H1 (cell line): Measurements from ENCODE around the gene FSCN2. TPM values are rescaled to one million over a fixed set of nuclear protein-coding genes. Genes with fewer than 3 reads are reported as not detected.

ENCODE experiments used
- BACH1 ChIP-seq: IDR thresholded peaks from 2 replicates; pipeline ENCODE4 v1.6.1; 2012; ENCODE audit warnings: low read length, improper control_type of control experiment
- BCL11A ChIP-seq, 2 experiments: IDR thresholded peaks; one replicate each; pipeline ENCODE4 v1.6.1; 2011; ENCODE audit warnings: low read depth in 2 of 2, low read length in 2 of 2, mild to moderate bottlenecking in 2 of 2
- CBX8 ChIP-seq: fragments of 300-800, 300-1000 bp; sonication (generic); IDR thresholded peaks from 2 replicates; pipeline ENCODE4 v1.7.1; 2016; ENCODE audit warnings: low read depth, low read length, borderline replicate concordance
- CEBPB ChIP-seq: IDR thresholded peaks from 2 replicates; pipeline ENCODE4 v1.6.1; 2012; ENCODE audit warnings: low read depth, low read length
- EP300 ChIP-seq, 2 experiments: IDR thresholded peaks; 1 replicate in 1 of 2; 2 replicates in 1 of 2; pipeline ENCODE4 v1.6.1; 2011 to 2012; ENCODE audit warnings: low read depth in 2 of 2, low read length in 2 of 2, mild to moderate bottlenecking in 2 of 2, borderline replicate concordance in 1 of 2, inconsistent platforms in 1 of 2, moderate library complexity in 1 of 2
- JUN ChIP-seq: IDR thresholded peaks from 2 replicates; pipeline ENCODE4 v1.6.1; 2011; ENCODE audit warnings: low read depth, mild to moderate bottlenecking, improper control_type of control experiment, low read length
- KDM4A ChIP-seq: IDR thresholded peaks from one replicate; pipeline ENCODE4 v1.7.1; 2012; ENCODE audit warnings: low read depth, mild to moderate bottlenecking, moderate library complexity, low read length, inconsistent platforms; ENCODE audit not compliant: severe bottlenecking
- MAFK ChIP-seq: IDR thresholded peaks from 2 replicates; pipeline ENCODE4 v1.6.1; 2012; ENCODE audit warnings: low read depth, mild to moderate bottlenecking, improper control_type of control experiment, low read length
- NANOG ChIP-seq: IDR thresholded peaks from 2 replicates; pipeline ENCODE4 v1.6.1; 2011; ENCODE audit warnings: low read length, low read depth, mild to moderate bottlenecking, inconsistent platforms; ENCODE audit not compliant: insufficient read depth, poor library complexity, severe bottlenecking
- SIN3A ChIP-seq, 2 experiments: IDR thresholded peaks in 1 of 2; conservative IDR thresholded peaks in 1 of 2; 2 replicates each; pipeline ENCODE4 v1.6.1; 2011 to 2012; ENCODE audit warnings: low read length in 2 of 2, improper control_type of control experiment in 1 of 2, low read depth in 1 of 2, mild to moderate bottlenecking in 1 of 2
- TAF7 ChIP-seq: optimal IDR thresholded peaks from 2 replicates; pipeline ENCODE3; 2011; ENCODE audit warnings: low read depth, mild to moderate bottlenecking, inconsistent platforms, low read length, moderate library complexity, borderline replicate concordance
- polyA plus RNA-seq, 7 experiments: library from polyadenylated mRNA; depleted of rRNA in 3 of 7; stranded (reverse) in 5 of 7; unstranded in 2 of 7; fragments of >200 nt in 5 of 7; fragments of 200-250 nt in 2 of 7; gene quantifications; 1 replicate in 5 of 7; 2 replicates in 1 of 7; 4 replicates in 1 of 7; pipeline versions ENCODE4 v1.2.1 to v1.2.3, GENCODE V29; 2011 to 2013; ENCODE audit warnings: missing spikeins in 2 of 7, mixed read lengths in 2 of 7
- total RNA-seq: library from RNA; stranded (reverse); fragmentation: NEBNext Ultra II Directional; extraction: Animal tissue kit (Norgen Biotek cat#: 25700); gene quantifications from 2 replicates; pipeline ENCODE4 v1.2.1, GENCODE V29; 2021
- TF ChIP-seq, protein P1 (sequence below), 3 experiments: IDR thresholded peaks; 1 replicate in 2 of 3; 2 replicates in 1 of 3; pipeline versions ENCODE4 v1.5.1 to v1.6.1; 2011; ENCODE audit warnings: low read length in 3 of 3, mild to moderate bottlenecking in 3 of 3, inconsistent platforms in 2 of 3, low read depth in 1 of 3, moderate library complexity in 1 of 3; ENCODE audit not compliant: insufficient read depth in 1 of 3; ENCODE audit errors: control extremely low read depth in 1 of 3

The FSCN2 gene
- total and polyA plus RNA-seq, 2 of the 8 experiments (the other 6 are each of a cell fraction or from before 2014, with no cell fraction given): 0.18 to 0.30 TPM

DNA sequence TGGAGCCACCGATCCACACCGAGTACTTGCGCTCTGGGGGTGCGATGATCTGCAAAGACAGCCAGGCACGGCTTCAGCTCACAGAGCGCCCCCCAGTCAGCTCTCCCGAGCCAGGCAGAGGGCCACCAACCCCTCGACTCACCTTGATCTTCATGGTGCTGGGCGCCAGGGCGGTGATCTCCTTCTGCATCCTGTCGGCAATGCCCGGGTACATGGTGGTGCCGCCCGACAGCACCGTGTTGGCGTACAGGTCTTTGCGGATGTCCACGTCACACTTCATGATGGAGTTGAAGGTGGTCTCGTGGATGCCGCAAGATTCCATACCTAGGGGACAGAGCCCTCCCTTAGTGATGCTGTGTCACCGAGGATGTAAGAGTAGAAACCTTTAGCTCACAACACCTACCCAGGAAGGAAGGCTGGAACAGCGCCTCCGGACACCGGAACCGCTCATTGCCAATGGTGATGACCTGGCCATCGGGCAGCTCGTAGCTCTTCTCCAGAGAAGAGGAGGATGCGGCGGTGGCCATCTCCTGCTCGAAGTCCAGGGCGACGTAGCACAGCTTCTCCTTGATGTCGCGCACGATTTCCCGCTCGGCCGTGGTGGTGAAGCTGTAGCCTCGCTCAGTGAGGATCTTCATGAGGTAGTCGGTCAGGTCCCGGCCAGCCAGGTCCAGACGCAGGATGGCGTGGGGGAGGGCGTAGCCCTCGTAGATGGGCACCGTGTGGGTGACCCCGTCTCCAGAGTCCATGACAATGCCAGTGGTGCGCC, 17.2 kb upstream of the FSCN2 start (continued):
- TF ChIP-seq CBX8 (no peak), MAFK (no peak), JUN (no peak), TAF7 (no peak), SIN3A (conservative IDR thresholded peaks at IDR 0.05 in 1 of 2, IDR thresholded peaks at IDR 0.05 in 1 of 2; ENCODE audit: low read depth in 1 of 2, low read length in 2 of 2) (peak in 1 of 2 experiments; percentile 33; a peak in 1 of 4 replicates), BACH1 (no peak), NANOG (no peak), CEBPB (no peak), KDM4A (no peak), EP300 (IDR thresholded peaks at IDR 0.05; ENCODE audit: borderline replicate concordance in 1 of 2, low read depth in 2 of 2, low read length in 2 of 2) (no peak), BCL11A (IDR thresholded peaks at IDR 0.05; ENCODE audit: low read depth in 2 of 2, low read length in 2 of 2) (no peak)
- TF ChIP-seq, protein P1, sequence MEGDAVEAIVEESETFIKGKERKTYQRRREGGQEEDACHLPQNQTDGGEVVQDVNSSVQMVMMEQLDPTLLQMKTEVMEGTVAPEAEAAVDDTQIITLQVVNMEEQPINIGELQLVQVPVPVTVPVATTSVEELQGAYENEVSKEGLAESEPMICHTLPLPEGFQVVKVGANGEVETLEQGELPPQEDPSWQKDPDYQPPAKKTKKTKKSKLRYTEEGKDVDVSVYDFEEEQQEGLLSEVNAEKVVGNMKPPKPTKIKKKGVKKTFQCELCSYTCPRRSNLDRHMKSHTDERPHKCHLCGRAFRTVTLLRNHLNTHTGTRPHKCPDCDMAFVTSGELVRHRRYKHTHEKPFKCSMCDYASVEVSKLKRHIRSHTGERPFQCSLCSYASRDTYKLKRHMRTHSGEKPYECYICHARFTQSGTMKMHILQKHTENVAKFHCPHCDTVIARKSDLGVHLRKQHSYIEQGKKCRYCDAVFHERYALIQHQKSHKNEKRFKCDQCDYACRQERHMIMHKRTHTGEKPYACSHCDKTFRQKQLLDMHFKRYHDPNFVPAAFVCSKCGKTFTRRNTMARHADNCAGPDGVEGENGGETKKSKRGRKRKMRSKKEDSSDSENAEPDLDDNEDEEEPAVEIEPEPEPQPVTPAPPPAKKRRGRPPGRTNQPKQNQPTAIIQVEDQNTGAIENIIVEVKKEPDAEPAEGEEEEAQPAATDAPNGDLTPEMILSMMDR (IDR thresholded peaks at IDR 0.05; ENCODE audit: control extremely low read depth in 1 of 3, insufficient read depth in 1 of 3, low read depth in 1 of 3, low read length in 3 of 3): no peak
